Left hindlimb (tissue), 1 donor: ENCODE measurements around the gene KPTN.
A peak's percentile ranks its signal among the peaks of the same experiment; 100 is the strongest.

Experiments
- DNase-seq: peaks from one replicate; pipeline ENCODE4 v3.0.0-alpha.2; 2018

The KPTN gene

GRCh38 chr19:47483800-47484690 lies at the start of gene KPTN:
Gene KPTN, minus strand, starts transcription at chr19:47484219. Its CDS starts 59 bp downstream, at chr19:47484160.
- DNase-seq = peak; percentile 93

DNA sequence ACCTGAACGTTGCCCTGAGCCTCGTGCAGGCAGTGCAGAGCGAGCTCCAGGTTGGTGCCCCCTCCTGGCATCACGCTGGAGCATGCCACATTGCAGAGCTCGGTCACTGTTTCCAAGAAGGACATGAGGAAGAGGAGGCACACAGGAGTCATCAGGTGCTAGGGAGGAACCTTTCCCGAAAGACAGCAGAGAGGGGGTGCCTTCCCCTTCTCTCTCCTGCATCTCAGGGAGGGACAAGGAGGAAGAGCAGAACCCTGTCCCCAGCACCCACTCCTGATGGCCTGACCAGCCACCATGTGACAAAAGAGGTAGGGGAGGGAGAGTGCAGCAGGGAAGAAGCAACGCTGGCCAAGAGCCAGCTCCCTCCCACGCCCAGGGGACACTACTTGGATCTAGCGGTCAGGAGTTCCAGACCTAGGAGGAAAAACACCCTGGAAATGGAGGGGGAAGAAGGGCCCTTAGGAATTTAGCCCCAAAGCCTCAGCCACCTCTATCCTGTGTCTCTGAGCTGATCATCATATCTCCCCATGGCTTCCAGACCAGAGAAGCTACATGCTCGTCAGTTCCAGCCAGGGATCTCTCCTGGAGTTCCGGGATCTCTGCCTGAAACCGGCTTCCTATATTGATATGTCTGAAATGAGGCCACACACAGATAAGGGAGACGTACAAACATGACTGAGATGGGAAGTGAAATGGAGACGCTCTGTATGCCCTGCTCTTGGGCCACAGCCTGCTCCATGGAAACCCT lies 47.8 kb upstream of the KPTN start:
- no peak for DNase-seq

DNA sequence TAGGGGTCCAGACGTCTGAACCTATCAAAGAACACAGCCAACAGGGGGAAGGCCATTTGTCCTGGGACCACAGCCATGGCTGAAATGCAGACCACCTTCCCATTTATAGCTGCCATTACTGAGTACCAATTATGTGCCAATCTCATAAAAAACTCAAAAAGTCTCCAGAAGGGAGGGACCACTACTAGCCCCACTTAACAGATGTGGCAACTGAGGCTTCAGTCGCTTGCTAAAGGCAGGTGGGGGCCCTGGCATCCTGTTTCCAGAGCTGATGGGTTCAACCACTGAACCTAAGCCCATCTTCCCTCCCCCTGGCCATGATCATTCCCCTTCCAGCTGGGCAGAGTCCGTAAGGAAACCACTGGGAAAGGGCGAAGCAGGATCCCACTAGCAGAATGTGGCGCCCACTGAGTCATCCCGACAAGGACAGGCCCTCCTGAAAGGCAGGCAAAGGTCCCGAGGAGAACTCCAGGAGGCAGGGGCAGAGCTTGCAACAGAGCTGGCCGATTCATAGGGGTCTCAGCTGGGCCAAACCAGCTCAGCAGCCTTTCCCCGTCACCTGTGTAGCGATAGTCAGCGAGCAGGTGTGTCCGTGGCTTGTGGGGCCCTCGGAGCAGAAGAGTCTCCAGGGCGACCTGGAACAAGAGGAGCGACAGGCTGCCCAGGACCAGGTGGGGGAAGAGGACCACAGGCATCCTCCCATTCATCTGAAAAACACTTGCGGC lies 45.2 kb upstream of the KPTN start:
- DNase-seq = no peak

GRCh38 chr19:47526798-47527197 lies 42.8 kb upstream of the KPTN start:
- DNase-seq = no peak

- no peak for DNase-seq
These were observed 39.5 kb upstream of the KPTN start for GRCh38 chr19:47523473-47523872.

- no peak for DNase-seq
These were observed 37.6 kb upstream of the KPTN start for GRCh38 chr19:47521473-47522180.

- DNase-seq = no peak
These were observed 36.8 kb upstream of the KPTN start for GRCh38 chr19:47520839-47521238.

GRCh38 chr19:47520343-47520806 lies 36.4 kb upstream of the KPTN start:
- DNase-seq = no peak

DNA sequence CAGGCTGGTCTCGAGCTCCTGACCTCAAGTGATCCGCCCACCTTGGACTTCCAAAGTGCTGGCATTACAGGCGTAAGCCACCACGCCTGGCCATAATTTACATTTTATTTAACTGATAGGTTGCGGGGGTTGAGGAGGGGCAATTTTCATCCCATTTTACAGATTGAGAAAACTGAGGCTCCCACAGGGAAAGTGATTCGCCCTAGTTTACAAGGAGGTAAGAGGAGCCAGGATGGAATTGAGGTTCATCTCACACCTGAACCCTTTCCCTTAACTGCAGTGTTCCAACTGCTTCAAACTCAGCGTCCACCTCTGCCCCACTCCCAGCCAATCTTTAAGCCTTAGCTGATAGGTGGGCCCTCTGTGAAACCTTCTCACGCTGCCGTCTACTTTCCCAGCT lies 34.8 kb upstream of the KPTN start:
- DNase-seq = no peak

DNA sequence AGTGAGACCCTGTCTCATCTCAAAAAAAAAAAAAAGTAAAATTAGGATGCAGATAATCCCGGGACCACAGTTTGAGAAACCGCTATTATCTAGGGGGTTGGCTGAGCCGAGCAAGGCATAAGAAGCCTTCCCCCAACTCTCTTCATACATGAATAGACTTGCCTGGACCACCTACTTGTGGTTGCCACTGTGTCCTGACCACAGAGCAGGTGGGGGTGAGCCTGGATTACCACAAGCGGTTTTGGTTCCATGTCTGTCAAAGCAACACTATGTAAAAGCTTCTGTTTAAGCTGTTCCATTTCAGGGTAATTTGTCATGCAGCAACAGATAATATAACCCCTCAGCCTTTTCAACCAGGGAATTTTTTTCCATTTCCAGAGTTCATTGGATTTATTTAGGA lies 34.1 kb upstream of the KPTN start:
- no peak for DNase-seq

DNA sequence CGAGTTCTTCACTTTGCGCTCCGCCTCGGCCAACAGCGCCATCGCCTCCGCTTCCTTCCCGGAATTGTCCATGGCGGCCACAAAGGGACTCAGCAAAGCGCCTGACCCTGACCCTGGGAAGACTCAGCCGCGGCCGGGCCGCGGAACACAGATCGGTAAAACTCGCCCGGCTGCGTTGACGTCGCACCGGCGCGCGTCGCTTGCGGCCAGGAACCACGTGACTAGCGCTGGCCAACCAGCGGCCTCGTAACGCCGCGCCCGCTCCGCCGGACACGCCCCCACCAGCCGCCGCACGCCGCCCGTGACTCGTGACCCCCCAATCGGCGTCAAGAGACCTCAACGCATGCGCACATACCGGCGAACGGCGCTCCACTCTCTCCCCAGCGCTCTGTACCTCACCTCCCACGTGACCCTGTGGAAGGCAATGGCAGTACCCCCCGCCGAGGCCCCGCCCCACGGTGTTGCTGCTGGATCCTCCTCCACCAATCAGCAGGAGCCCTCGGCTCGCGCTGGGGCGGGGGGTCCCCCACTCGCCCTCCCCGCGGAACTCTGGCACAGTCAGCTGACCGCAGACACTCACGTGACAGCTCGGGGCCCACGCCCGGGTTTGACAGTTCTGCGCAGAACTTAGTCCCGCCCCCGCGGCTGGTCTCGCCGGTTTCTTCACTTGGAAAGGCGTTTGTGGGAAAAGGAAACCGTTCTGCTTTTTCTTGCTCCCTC lies 31.0 kb upstream of the KPTN start, which contains the start of gene NAPA:
Gene NAPA, minus strand, starts transcription at position 195 of the 720 bp plus-strand sequence. Its CDS starts 123 bp downstream, at position 72.
- DNase-seq = peak; percentile 100

DNA sequence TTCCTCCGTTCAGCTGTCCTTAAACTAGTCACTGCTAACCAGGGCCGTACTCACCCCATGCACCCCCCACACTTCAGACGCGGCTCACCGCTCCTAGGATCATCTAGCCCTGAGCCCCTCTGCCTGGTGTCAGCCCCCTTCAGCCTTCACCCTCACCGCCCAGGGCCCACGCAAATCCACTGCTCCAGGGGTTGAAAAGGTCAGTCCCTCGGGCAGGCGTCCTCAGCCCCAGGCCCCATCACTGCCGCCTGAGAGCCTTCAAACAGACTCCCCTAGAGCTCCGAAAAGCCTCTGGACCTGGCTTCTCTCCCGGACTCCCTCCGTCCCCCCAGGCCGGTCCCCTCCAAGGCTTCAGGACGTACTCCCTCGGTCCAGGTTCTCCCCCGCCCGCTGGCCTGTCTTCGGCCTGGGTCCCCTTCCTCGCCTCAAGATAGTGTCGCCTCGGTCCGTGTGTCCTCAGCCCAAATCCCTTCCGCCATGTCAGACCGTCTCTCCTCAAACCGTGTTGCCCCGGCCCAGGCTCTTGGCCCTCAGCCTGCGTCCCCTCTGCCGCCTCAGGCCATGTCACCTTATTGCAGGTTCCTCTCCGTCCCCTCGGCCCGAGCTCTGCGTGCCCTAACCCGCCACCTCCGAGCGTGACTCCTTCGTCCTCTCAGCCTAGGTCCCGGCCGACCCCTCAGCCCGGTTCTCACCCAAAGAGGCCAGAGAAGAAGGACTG lies 30.3 kb upstream of the KPTN start:
- DNase-seq = no peak

DNA sequence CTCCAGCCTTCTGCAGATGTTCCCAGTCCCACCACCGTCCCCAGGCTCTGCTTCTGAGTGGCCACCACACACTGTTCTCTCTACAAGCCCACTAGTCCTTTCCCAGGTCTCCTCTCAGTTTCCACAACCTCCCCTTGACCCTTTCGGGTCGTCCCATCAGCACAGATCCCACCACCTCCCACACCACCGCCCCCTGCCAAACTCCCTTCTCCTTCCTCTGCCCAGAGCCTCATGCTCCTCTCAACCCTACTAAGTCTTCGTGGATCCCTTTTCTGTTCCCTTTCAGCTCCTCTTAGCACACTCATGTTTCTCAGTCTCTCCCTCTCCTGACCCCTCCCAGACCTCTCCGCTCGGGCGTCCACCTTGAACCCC lies 28.9 kb upstream of the KPTN start:
- no peak for DNase-seq

DNA sequence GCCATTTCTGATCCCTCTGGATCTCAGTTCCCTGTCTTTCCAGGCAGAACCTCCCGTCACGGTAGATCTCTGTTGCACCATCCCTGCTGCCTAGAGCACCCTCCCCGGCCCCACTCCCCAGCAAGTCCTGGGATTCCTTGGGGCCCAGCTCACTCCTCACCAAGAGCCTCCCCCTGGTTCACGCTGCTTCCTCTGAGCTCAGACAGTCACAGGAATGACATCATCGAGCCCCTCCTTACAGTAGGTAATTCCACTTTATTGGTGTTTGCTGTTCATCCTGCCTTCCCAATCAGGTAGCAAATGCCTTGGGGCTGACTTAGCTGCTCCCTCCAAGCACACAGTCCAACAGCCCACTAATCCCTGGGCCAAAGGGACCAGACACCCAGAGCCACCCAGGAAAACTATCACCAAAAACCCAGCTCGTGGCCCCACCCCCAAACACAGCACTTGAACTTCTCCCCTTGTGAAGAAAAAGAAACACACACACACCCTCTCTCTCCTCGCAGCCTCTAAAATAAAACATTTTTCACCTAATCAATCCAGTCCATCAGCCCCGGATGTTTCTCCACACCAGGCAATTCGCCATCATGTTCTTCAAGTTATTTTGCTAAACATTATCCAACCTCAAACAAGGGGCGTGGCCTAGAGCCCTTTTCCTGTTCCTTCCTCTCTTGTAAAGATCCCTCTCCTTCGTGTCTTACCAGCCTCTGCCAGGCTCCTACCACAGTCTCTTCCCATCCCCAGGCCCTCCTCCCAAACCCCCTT lies 28.3 kb upstream of the KPTN start:
- no peak for DNase-seq

GRCh38 chr19:47511681-47512080 lies 27.7 kb upstream of the KPTN start:
- no peak for DNase-seq

- no peak for DNase-seq
These were observed 27.1 kb upstream of the KPTN start for GRCh38 chr19:47511128-47511517.

GRCh38 chr19:47510516-47511127 lies 26.6 kb upstream of the KPTN start:
- no peak for DNase-seq

- DNase-seq = no peak
These were observed 26.0 kb upstream of the KPTN start for GRCh38 chr19:47509973-47510372.

GRCh38 chr19:47509170-47509847 lies 25.3 kb upstream of the KPTN start:
- no peak for DNase-seq
